CD8-positive, alpha-beta memory T cell (primary cell): ENCODE measurements around the gene STXBP5. TPM values are rescaled to one million over a fixed set of nuclear protein-coding genes. Genes with fewer than 3 reads are reported as not detected.

Experiments
- CTCF ChIA-PET: fragments of 350-600 bp; sonication (Branson Sonifier 250); formaldehyde crosslinking; loops from one replicate; lab custom pipeline; 2021; ENCODE audit warnings: antibody characterized with exemption; lab: Charles Lee
- POLR2A ChIA-PET: fragments of 350-600 bp; sonication (Branson Sonifier 250); formaldehyde crosslinking; loops from one replicate; lab custom pipeline; 2021; ENCODE audit warnings: antibody characterized with exemption; lab: Charles Lee
- DNase-seq, 5 donors: peaks; one replicate each; pipeline versions ENCODE4 v3.0.0 to v3.0.0-alpha.2; 2020 to 2022; ENCODE audit warnings: mixed read lengths in 1 of 5
- H3K27ac ChIP-seq: one replicate; pipeline ENCODE4 v1.7.0; 2013; ENCODE audit warnings: low read depth, mild to moderate bottlenecking, low read length, moderate library complexity
- H3K27me3 ChIP-seq: 2 replicates; pipeline ENCODE4 v1.7.0; 2013; ENCODE audit warnings: low read length, mild to moderate bottlenecking; ENCODE audit not compliant: insufficient read depth, poor library complexity, severe bottlenecking
- H3K36me3 ChIP-seq: 2 replicates; pipeline ENCODE4 v1.7.0; 2013; ENCODE audit warnings: mild to moderate bottlenecking, low read length, moderate library complexity; ENCODE audit not compliant: insufficient read depth
- H3K4me1 ChIP-seq: 2 replicates; pipeline ENCODE4 v1.7.0; 2013; ENCODE audit warnings: mild to moderate bottlenecking, low read length, moderate library complexity; ENCODE audit not compliant: insufficient read depth
- H3K4me3 ChIP-seq: 2 replicates; pipeline ENCODE4 v1.7.0; 2013; ENCODE audit warnings: mild to moderate bottlenecking, low read length
- H3K9me3 ChIP-seq: 2 replicates; pipeline ENCODE4 v1.7.0; 2013; ENCODE audit warnings: mild to moderate bottlenecking, low read length
- H3K27ac Mint-ChIP-seq, 8 donors: one replicate each; pipeline ENCODE4 v1.8.0; 2020 to 2021; ENCODE audit warnings: mixed read lengths in 8 of 8, mild to moderate bottlenecking in 6 of 8, inconsistent platforms in 3 of 8, moderate library complexity in 3 of 8
- H3K27me3 Mint-ChIP-seq, 2 donors: one replicate each; pipeline ENCODE4 v1.8.0; 2020 to 2021; ENCODE audit warnings: mixed read lengths in 2 of 2, mild to moderate bottlenecking in 1 of 2, moderate library complexity in 1 of 2
- H3K36me3 Mint-ChIP-seq, 3 donors: one replicate each; pipeline ENCODE4 v1.8.0; 2020 to 2021; ENCODE audit warnings: mixed read lengths in 3 of 3, inconsistent platforms in 1 of 3, mild to moderate bottlenecking in 1 of 3
- H3K4me1 Mint-ChIP-seq, 3 donors: one replicate each; pipeline ENCODE4 v1.8.0; 2020 to 2021; ENCODE audit warnings: mixed read lengths in 3 of 3, inconsistent platforms in 1 of 3, mild to moderate bottlenecking in 1 of 3
- H3K4me3 Mint-ChIP-seq, 7 donors: one replicate each; pipeline ENCODE4 v1.8.0; 2020 to 2021; ENCODE audit warnings: mixed read lengths in 7 of 7, mild to moderate bottlenecking in 6 of 7, moderate library complexity in 4 of 7, inconsistent platforms in 2 of 7
- H3K9me3 Mint-ChIP-seq, 5 donors: one replicate each; pipeline ENCODE4 v1.8.0; 2020 to 2022; ENCODE audit warnings: mixed read lengths in 5 of 5, mild to moderate bottlenecking in 3 of 5, moderate library complexity in 2 of 5, inconsistent platforms in 1 of 5
- polyA plus RNA-seq: library from polyadenylated mRNA; unstranded; fragments of 300-500 nt; fragmentation: Illumina TruSeq; gene quantifications from one replicate; pipeline ENCODE4 v1.2.3, GENCODE V29; 2021
- total RNA-seq, 2 experiments: library from RNA; stranded (reverse); gene quantifications; one replicate each; pipeline ENCODE4 v1.2.3, GENCODE V29; 2021

The STXBP5 gene
- total and polyA plus RNA-seq, 3 experiments from 2014 or later, result 8.7 to 32.2 (median 31.1) TPM

DNA sequence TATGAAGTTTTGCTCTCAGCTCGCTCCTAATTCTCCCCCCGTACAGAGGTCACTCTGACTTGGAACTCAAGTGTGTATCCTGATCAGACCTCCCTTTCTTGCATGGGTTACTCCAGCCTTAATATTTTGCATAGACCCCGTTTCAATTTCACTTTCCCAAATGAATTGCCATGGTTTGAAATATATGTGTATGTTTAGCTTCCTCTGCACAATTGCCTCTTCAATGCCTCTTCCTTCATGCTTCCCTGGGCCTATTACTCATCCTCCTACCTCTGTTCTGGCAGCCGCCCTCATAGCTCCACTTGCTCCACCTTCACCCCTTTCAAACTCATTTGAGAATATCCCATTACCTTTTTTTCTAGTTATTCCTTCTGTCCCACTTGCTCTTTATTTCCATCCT, 214.3 kb downstream of the STXBP5 start:
- DNase-seq, result no peak
- POLR2A ChIA-PET, result no interaction called here
- H3K27ac Mint-ChIP-seq, result no peak overlapping the region
- Histone ChIP-seq H3K36me3 (no peaks in the 10 kb centered on the region), H3K27me3 (no peaks in the 10 kb centered on the region), H3K27ac (no peak overlapping the region), H3K9me3 (no peaks in the 10 kb centered on the region), H3K4me1 (no peaks in the 10 kb centered on the region), H3K4me3 (no peak overlapping the region)
- H3K27me3 Mint-ChIP-seq, result peaks cover 2 to 13% of the 10 kb centered on the region in 2 donors
- CTCF ChIA-PET, result no interaction called here
- H3K36me3 Mint-ChIP-seq, result no peaks in the 10 kb centered on the region
- no peak overlapping the region for H3K4me3 Mint-ChIP-seq
- no peaks in the 10 kb centered on the region for H3K4me1 Mint-ChIP-seq
- H3K9me3 Mint-ChIP-seq, result peaks cover 0 to 3% (median 0%) of the 10 kb centered on the region in 5 donors

DNA sequence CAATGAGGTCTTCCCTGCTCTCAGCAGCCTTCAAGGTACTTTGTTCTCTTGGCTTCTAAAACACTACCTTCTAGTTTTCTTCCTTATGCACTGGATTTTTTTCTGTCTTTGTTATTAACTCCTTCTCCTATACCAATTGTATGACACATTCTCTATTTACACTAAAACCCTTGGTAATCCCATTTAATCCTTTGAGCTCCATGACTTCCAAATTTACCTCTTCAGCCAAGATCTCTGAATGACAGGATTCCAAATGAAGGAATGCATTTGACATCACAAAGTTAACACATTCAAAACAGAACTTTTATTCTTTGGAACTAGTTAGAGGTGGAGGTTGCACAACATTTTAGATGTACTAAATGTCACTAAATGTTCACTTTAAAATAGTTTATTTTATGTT, 217.7 kb downstream of the STXBP5 start:
- Mint-ChIP-seq H3K36me3 (no peaks in the 10 kb centered on the region), H3K4me3 (no peak overlapping the region), H3K27ac (no peak overlapping the region), H3K9me3 (peaks cover 0 to 6% (median 0%) of the 10 kb centered on the region in 5 donors), H3K4me1 (no peaks in the 10 kb centered on the region), H3K27me3 (peaks cover 2 to 8% of the 10 kb centered on the region in 2 donors)
- Histone ChIP-seq H3K9me3 (no peaks in the 10 kb centered on the region), H3K27me3 (no peaks in the 10 kb centered on the region), H3K4me3 (no peak overlapping the region), H3K36me3 (no peaks in the 10 kb centered on the region), H3K27ac (no peak overlapping the region), H3K4me1 (no peaks in the 10 kb centered on the region)
- no peak for DNase-seq
- POLR2A ChIA-PET, result no interaction called here
- CTCF ChIA-PET, result no interaction called here

DNA sequence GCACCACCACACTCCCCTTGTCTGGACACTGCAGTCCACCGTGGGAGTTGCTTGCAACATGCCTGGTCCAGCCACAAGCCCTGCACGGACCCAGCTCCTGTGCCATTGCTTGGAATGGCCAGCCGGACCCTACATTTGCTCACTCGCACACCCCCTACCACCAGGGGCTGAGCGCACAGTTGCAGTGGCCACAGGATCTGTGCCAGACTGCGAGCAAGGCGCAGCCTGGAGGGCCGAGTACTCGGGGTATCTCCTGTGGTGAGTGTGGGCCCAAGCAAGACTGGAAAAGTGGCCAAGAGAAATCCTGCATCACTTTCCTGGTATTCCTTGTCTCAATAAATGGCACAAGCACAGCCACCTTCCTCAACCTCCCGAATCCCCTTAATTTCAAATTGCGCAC, 218.9 kb downstream of the STXBP5 start:
- Histone ChIP-seq H3K9me3 (no peaks in the 10 kb centered on the region), H3K36me3 (no peaks in the 10 kb centered on the region), H3K27me3 (no peaks in the 10 kb centered on the region), H3K4me1 (no peaks in the 10 kb centered on the region), H3K27ac (no peak overlapping the region), H3K4me3 (no peak overlapping the region)
- CTCF ChIA-PET, result no interaction called here
- H3K27me3 Mint-ChIP-seq, result peaks cover 2 to 8% of the 10 kb centered on the region in 2 donors
- H3K4me3 Mint-ChIP-seq, result no peak overlapping the region
- H3K4me1 Mint-ChIP-seq, result no peaks in the 10 kb centered on the region
- peaks cover 0 to 6% (median 0%) of the 10 kb centered on the region in 5 donors for H3K9me3 Mint-ChIP-seq
- DNase-seq, result no peak
- H3K27ac Mint-ChIP-seq, result no peak overlapping the region
- POLR2A ChIA-PET, result no interaction called here
- no peaks in the 10 kb centered on the region for H3K36me3 Mint-ChIP-seq

DNA sequence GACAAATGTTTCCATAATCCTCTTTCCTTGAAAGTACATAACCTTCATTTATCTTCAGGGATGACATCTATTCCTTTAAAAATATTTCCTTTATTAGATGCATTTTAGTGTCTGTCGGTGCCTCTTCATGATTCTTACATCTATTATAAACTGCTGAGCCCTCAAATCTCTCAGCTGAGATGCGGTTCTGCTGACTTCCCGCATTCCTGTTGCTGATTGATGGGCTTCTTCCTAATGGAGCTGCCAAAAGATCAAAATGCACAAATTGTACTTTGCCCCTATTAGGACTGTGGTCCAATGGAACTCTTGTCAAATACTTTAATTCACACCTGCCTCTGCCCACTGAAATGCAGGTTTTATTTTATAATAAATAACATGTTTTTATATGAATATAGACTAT, 225.6 kb downstream of the STXBP5 start:
- Histone ChIP-seq H3K36me3 (no peaks in the 10 kb centered on the region), H3K9me3 (no peaks in the 10 kb centered on the region), H3K4me1 (no peaks in the 10 kb centered on the region), H3K4me3 (no peak overlapping the region), H3K27me3 (no peaks in the 10 kb centered on the region), H3K27ac (no peak overlapping the region)
- CTCF ChIA-PET, result no interaction called here
- no peaks in the 10 kb centered on the region for H3K36me3 Mint-ChIP-seq
- H3K4me1 Mint-ChIP-seq, result no peaks in the 10 kb centered on the region
- peaks cover 0 to 5% (median 0%) of the 10 kb centered on the region in 5 donors for H3K9me3 Mint-ChIP-seq
- POLR2A ChIA-PET, result no interaction called here
- H3K27ac Mint-ChIP-seq, result no peak overlapping the region
- no peak overlapping the region for H3K4me3 Mint-ChIP-seq
- H3K27me3 Mint-ChIP-seq, result peaks cover 0 to 2% of the 10 kb centered on the region in 2 donors
- DNase-seq, result no peak

DNA sequence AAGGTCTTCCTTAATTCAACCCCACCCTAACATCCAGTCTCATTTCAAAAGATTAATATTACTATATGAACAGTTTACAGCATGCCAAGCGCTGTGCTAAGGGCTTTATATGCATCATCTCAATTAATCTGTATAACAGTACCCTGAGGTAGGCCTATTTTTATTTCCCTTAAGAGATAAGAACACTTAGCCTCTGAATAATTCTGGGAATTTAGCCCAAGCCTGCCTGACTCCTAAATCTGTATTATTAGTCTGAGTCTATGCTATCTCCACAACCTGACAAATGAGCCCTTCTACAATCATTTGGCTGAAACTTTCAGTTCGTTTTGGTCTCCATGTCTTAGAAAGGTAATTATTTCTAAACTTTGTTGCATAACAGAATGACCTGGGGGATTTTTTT, 226.6 kb downstream of the STXBP5 start:
- H3K27me3 ChIP-seq, result no peaks in the 10 kb centered on the region
- ChIA-PET POLR2A (no interaction called here), CTCF (no interaction called here)
- Mint-ChIP-seq H3K27me3 (peaks cover 0 to 2% of the 10 kb centered on the region in 2 donors), H3K27ac (no peak overlapping the region), H3K36me3 (no peaks in the 10 kb centered on the region), H3K4me3 (no peak overlapping the region), H3K9me3 (peaks cover 0 to 2% (median 0%) of the 10 kb centered on the region in 5 donors), H3K4me1 (no peaks in the 10 kb centered on the region)
- H3K4me1 ChIP-seq, result no peaks in the 10 kb centered on the region
- no peak overlapping the region for H3K4me3 ChIP-seq
- no peaks in the 10 kb centered on the region for H3K36me3 ChIP-seq
- H3K9me3 ChIP-seq, result no peaks in the 10 kb centered on the region
- no peak for DNase-seq
- H3K27ac ChIP-seq, result no peak overlapping the region

DNA sequence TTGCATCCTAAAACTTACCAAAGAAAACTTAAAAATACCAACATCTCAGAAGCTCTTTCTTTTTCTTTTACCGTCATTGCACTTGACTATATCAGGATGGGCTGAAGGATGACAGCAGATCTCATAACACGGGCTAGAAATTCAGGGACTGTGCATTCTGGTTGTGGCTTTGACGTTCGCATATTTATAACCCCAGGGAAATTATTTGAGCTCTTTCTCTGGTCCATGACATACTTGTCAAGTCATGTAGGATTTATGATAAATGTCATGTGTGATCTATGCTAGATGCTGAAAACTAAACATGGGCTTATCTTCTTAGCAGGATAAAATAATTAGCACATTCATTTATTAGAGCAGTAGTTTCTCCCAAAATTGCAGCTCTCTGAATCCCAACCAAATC, 229.9 kb downstream of the STXBP5 start:
- Mint-ChIP-seq H3K36me3 (no peaks in the 10 kb centered on the region), H3K27me3 (peaks cover 9 to 10% of the 10 kb centered on the region in 2 donors), H3K27ac (no peak overlapping the region), H3K4me1 (no peaks in the 10 kb centered on the region), H3K9me3 (peaks cover 0 to 2% (median 0%) of the 10 kb centered on the region in 5 donors), H3K4me3 (no peak overlapping the region)
- no peak overlapping the region for H3K27ac ChIP-seq
- ChIA-PET CTCF (no interaction called here), POLR2A (no interaction called here)
- peaks cover 4% of the 10 kb centered on the region for H3K27me3 ChIP-seq
- no peaks in the 10 kb centered on the region for H3K9me3 ChIP-seq
- H3K4me1 ChIP-seq, result no peaks in the 10 kb centered on the region
- no peaks in the 10 kb centered on the region for H3K36me3 ChIP-seq
- DNase-seq, result no peak
- no peak overlapping the region for H3K4me3 ChIP-seq

DNA sequence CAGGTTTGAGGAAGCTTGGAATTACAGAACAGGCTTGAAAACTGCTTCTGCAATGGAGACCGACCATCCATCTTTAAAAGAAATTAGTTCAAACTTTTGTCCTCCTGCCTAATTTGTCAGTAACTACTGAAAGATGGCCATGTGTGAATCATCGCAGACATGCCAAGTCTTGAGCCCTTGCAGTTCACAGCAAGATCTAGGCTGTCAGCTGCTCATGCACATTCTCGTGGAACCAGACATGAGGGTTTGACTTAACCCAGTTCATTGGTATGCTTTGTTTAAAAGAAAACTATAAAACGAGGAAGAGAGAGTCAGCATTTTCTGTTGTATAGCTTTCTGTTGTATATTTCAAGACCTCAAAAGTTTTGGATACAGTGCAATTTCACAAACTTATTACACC, 230.3 kb downstream of the STXBP5 start:
- ChIA-PET POLR2A (no interaction called here), CTCF (no interaction called here)
- DNase-seq, result no peak
- Mint-ChIP-seq H3K4me1 (no peaks in the 10 kb centered on the region), H3K36me3 (no peaks in the 10 kb centered on the region), H3K27ac (no peak overlapping the region), H3K4me3 (no peak overlapping the region), H3K27me3 (peaks cover 9 to 10% of the 10 kb centered on the region in 2 donors), H3K9me3 (peaks cover 0 to 2% (median 0%) of the 10 kb centered on the region in 5 donors)
- no peak overlapping the region for H3K4me3 ChIP-seq
- H3K27me3 ChIP-seq, result peaks cover 4% of the 10 kb centered on the region
- H3K9me3 ChIP-seq, result no peaks in the 10 kb centered on the region
- no peaks in the 10 kb centered on the region for H3K4me1 ChIP-seq
- no peak overlapping the region for H3K27ac ChIP-seq
- H3K36me3 ChIP-seq, result no peaks in the 10 kb centered on the region

DNA sequence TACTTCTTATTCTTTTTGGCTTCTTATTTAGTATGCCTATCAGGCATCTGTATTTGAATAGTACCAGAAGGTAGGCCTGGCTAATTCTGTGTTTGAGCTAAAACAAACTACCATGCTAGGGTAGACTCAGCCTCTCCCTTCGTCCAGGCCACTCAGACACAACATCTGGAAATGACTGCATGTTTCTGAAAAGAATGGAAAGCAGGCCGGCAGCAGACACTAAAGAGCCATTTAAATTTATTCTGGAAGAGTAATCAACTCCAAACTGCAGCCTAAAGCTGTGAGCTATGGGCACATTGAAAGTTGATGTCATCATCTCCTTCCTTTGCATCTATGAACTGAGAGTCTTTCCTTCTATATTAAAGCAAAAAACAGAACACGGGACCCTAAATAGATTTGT, 233.4 kb downstream of the STXBP5 start:
- Histone ChIP-seq H3K4me1 (no peaks in the 10 kb centered on the region), H3K27me3 (peaks cover 4% of the 10 kb centered on the region), H3K9me3 (no peaks in the 10 kb centered on the region), H3K4me3 (no peak overlapping the region), H3K27ac (no peak overlapping the region), H3K36me3 (no peaks in the 10 kb centered on the region)
- ChIA-PET CTCF (no interaction called here), POLR2A (no interaction called here)
- Mint-ChIP-seq H3K27ac (no peak overlapping the region), H3K9me3 (peaks cover 0 to 2% (median 0%) of the 10 kb centered on the region in 5 donors), H3K4me3 (no peak overlapping the region), H3K36me3 (no peaks in the 10 kb centered on the region), H3K27me3 (peaks cover 7 to 18% of the 10 kb centered on the region in 2 donors), H3K4me1 (no peaks in the 10 kb centered on the region)
- no peak for DNase-seq
